K562 (cell line): Measurements from ENCODE around the gene GJC2. TPM values are rescaled to one million over a fixed set of nuclear protein-coding genes. Genes with fewer than 3 reads are reported as not detected.

ENCODE experiments used
- ATF4 ChIP-seq: fragments of 450-650 bp; formaldehyde crosslinking; IDR thresholded peaks from 2 replicates; pipeline ENCODE4 v1.4.0; 2022; ENCODE audit warnings: mild to moderate bottlenecking, moderate library complexity
- FUS ChIP-seq: fragments of 200-400 bp; formaldehyde crosslinking; optimal IDR thresholded peaks from 2 replicates; pipeline ENCODE3; 2017; ENCODE audit warnings: low read depth, low read length
- NR1H2 ChIP-seq: sonication (generic); formaldehyde crosslinking; IDR thresholded peaks from 2 replicates; pipeline ENCODE4 v1.4.0; 2020; ENCODE audit warnings: mild to moderate bottlenecking, missing genetic modification reagents
- PRMT5 ChIP-seq: sonication (generic); formaldehyde crosslinking; IDR thresholded peaks from 2 replicates; pipeline ENCODE4 v1.5.0; 2020; ENCODE audit warnings: missing genetic modification reagents
- PYGO2 ChIP-seq: fragments of 450-650 bp; IDR thresholded peaks from 2 replicates; pipeline ENCODE4 v1.6.1; 2016; ENCODE audit warnings: mild to moderate bottlenecking, missing genetic modification characterization, moderate library complexity, missing compliant biosample characterization
- SMAD1 ChIP-seq: fragments of 150-350 bp; IDR thresholded peaks from 2 replicates; pipeline ENCODE4 v1.6.1; 2014; ENCODE audit warnings: low read length, low read depth; ENCODE audit not compliant: partially characterized antibody
- SMAD2 ChIP-seq: fragments of 150-350 bp; IDR thresholded peaks from 2 replicates; pipeline ENCODE4 v1.6.1; 2014; ENCODE audit warnings: low read depth, mild to moderate bottlenecking, low read length
- SMARCA5 ChIP-seq: fragments of 450-650 bp; IDR thresholded peaks from 2 replicates; pipeline ENCODE4 v1.6.1; 2016
- ZEB2 ChIP-seq: fragments of 450-650 bp; IDR thresholded peaks from 2 replicates; pipeline ENCODE4 v1.6.1; 2016
- ZNF184 ChIP-seq: sonication (generic); formaldehyde crosslinking; IDR thresholded peaks from 2 replicates; pipeline ENCODE4 v1.5.0; 2020; ENCODE audit warnings: missing genetic modification reagents
- ZNF707 ChIP-seq: fragments of 250-450 bp; sonication (Bioruptor Pico); conservative IDR thresholded peaks from 2 replicates; pipeline ENCODE4 v1.8.0; 2022; ENCODE audit warnings: inconsistent platforms, mild to moderate bottlenecking, moderate library complexity
- polyA plus RNA-seq, 8 experiments: library from polyadenylated mRNA; depleted of rRNA in 4 of 8; stranded (reverse) in 5 of 8; unstranded in 3 of 8; fragments of >200 nt; fragmentation: Nextera tagmentation in 2 of 8; fragmentation: Illumina TruSeq in 1 of 8; extraction: Ambion mirVana in 2 of 8; extraction: Trizol in 1 of 8; gene quantifications; 2 replicates each; pipeline versions ENCODE4 v1.2.1 to v1.2.3, GENCODE V29; 2011 to 2014; ENCODE audit warnings: inconsistent platforms in 1 of 8, missing spikeins in 1 of 8
- total RNA-seq, 7 experiments: library from RNA; depleted of rRNA in 6 of 7; stranded (reverse); fragments of >200 nt in 6 of 7; fragmentation: Illumina TruSeq in 2 of 7; extraction: Trizol in 2 of 7; gene quantifications; 2 replicates each; pipeline versions ENCODE4 v1.2.1 to v1.2.3, GENCODE V29; 2011 to 2021; ENCODE audit warnings: low replicate concordance in 1 of 7
- TF ChIP-seq, protein P1 (sequence below), 2 experiments: IDR thresholded peaks; 2 replicates each; pipeline ENCODE4 v1.6.1; 2011; ENCODE audit warnings: borderline replicate concordance in 1 of 2, control low read depth in 1 of 2, low read depth in 1 of 2, low read length in 1 of 2, mild to moderate bottlenecking in 1 of 2, mixed read lengths in 1 of 2, moderate library complexity in 1 of 2; ENCODE audit not compliant: insufficient read depth in 1 of 2, insufficient read length in 1 of 2, poor library complexity in 1 of 2, severe bottlenecking in 1 of 2; ENCODE audit errors: extremely low read depth in 1 of 2
- TF ChIP-seq, protein P2 (sequence below): fragments of 450-650 bp; formaldehyde crosslinking; conservative IDR thresholded peaks from 2 replicates; pipeline ENCODE4 v1.4.0; 2022; ENCODE audit warnings: mild to moderate bottlenecking, missing genetic modification characterization
- TF ChIP-seq, protein P3 (sequence below): IDR thresholded peaks from 3 replicates; pipeline ENCODE4 v1.6.1; 2011; ENCODE audit warnings: borderline replicate concordance, mild to moderate bottlenecking; ENCODE audit not compliant: insufficient read length, insufficient read depth
- TF ChIP-seq, protein P4 (sequence below): sonication (generic); IDR thresholded peaks from 2 replicates; pipeline ENCODE4 v1.6.1; 2016
- TF ChIP-seq, protein P5 (sequence below): fragments of 450-650 bp; IDR thresholded peaks from 2 replicates; pipeline ENCODE4 v1.6.1; 2017; ENCODE audit warnings: antibody characterized with exemption, mild to moderate bottlenecking

The GJC2 gene
- total and polyA plus RNA-seq, 9 of the 15 experiments (the other 6 are each of a cell fraction or from before 2014, with no cell fraction given): 0.03 to 0.62 (median 0.11) TPM; not detected in 2

GRCh38 chr1:228178737-228179684 lies 29.3 kb downstream of the GJC2 start (continued):
- TF ChIP-seq, protein P1, sequence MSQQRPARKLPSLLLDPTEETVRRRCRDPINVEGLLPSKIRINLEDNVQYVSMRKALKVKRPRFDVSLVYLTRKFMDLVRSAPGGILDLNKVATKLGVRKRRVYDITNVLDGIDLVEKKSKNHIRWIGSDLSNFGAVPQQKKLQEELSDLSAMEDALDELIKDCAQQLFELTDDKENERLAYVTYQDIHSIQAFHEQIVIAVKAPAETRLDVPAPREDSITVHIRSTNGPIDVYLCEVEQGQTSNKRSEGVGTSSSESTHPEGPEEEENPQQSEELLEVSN (IDR thresholded peaks at IDR 0.05; ENCODE audit: borderline replicate concordance in 1 of 2, extremely low read depth in 1 of 2, insufficient read depth in 1 of 2, insufficient read length in 1 of 2, low read depth in 1 of 2, low read length in 1 of 2, poor library complexity in 1 of 2, severe bottlenecking in 1 of 2): no peak
- TF ChIP-seq ATF4 (CRISPR knock-in tag) (no peak), FUS (no peak), SMAD2 (no peak), NR1H2 (CRISPR knock-in tag) (no peak), PRMT5 (CRISPR knock-in tag) (no peak), ZEB2 (peak; percentile 49; the same call in 1 of the 2 replicates), ZNF707 (CRISPR knock-in tag) (no peak), SMAD1 (no peak), ZNF184 (CRISPR knock-in tag) (no peak), PYGO2 (tag) (no peak), SMARCA5 (no peak)
- TF ChIP-seq, protein P2, sequence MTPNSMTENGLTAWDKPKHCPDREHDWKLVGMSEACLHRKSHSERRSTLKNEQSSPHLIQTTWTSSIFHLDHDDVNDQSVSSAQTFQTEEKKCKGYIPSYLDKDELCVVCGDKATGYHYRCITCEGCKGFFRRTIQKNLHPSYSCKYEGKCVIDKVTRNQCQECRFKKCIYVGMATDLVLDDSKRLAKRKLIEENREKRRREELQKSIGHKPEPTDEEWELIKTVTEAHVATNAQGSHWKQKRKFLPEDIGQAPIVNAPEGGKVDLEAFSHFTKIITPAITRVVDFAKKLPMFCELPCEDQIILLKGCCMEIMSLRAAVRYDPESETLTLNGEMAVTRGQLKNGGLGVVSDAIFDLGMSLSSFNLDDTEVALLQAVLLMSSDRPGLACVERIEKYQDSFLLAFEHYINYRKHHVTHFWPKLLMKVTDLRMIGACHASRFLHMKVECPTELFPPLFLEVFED: no peak
- TF ChIP-seq, protein P3, sequence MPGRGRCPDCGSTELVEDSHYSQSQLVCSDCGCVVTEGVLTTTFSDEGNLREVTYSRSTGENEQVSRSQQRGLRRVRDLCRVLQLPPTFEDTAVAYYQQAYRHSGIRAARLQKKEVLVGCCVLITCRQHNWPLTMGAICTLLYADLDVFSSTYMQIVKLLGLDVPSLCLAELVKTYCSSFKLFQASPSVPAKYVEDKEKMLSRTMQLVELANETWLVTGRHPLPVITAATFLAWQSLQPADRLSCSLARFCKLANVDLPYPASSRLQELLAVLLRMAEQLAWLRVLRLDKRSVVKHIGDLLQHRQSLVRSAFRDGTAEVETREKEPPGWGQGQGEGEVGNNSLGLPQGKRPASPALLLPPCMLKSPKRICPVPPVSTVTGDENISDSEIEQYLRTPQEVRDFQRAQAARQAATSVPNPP: no peak
- TF ChIP-seq, protein P4, sequence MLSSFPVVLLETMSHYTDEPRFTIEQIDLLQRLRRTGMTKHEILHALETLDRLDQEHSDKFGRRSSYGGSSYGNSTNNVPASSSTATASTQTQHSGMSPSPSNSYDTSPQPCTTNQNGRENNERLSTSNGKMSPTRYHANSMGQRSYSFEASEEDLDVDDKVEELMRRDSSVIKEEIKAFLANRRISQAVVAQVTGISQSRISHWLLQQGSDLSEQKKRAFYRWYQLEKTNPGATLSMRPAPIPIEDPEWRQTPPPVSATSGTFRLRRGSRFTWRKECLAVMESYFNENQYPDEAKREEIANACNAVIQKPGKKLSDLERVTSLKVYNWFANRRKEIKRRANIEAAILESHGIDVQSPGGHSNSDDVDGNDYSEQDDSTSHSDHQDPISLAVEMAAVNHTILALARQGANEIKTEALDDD: no peak
- TF ChIP-seq, protein P5, sequence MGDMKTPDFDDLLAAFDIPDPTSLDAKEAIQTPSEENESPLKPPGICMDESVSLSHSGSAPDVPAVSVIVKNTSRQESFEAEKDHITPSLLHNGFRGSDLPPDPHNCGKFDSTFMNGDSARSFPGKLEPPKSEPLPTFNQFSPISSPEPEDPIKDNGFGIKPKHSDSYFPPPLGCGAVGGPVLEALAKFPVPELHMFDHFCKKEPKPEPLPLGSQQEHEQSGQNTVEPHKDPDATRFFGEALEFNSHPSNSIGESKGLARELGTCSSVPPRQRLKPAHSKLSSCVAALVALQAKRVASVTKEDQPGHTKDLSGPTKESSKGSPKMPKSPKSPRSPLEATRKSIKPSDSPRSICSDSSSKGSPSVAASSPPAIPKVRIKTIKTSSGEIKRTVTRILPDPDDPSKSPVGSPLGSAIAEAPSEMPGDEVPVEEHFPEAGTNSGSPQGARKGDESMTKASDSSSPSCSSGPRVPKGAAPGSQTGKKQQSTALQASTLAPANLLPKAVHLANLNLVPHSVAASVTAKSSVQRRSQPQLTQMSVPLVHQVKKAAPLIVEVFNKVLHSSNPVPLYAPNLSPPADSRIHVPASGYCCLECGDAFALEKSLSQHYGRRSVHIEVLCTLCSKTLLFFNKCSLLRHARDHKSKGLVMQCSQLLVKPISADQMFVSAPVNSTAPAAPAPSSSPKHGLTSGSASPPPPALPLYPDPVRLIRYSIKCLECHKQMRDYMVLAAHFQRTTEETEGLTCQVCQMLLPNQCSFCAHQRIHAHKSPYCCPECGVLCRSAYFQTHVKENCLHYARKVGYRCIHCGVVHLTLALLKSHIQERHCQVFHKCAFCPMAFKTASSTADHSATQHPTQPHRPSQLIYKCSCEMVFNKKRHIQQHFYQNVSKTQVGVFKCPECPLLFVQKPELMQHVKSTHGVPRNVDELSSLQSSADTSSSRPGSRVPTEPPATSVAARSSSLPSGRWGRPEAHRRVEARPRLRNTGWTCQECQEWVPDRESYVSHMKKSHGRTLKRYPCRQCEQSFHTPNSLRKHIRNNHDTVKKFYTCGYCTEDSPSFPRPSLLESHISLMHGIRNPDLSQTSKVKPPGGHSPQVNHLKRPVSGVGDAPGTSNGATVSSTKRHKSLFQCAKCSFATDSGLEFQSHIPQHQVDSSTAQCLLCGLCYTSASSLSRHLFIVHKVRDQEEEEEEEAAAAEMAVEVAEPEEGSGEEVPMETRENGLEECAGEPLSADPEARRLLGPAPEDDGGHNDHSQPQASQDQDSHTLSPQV: no peak
